IMR-90 (cell line): Measurements from ENCODE around the gene CEP126. TPM values are rescaled to one million over a fixed set of nuclear protein-coding genes. Genes with fewer than 3 reads are reported as not detected.

Experiments used
- ATAC-seq: fragments of 200-7000 bp; cut with Tn5 transposase; 2 replicates; pipeline ENCODE4 v1.9.1; 2020; ENCODE audit warnings: low read depth, mild to moderate bottlenecking, moderate library complexity
- BruUV-seq: library from RNA; stranded (reverse); fragments of 400-500 nt; replicated peaks from 2 replicates; lab custom pipeline; 2021; lab: Mats Ljungman, UMichigan
- CTCF ChIA-PET: fragments of 300-600 bp; formaldehyde crosslinking; extraction: SDS; loops from one replicate; lab custom pipeline; 2021; ENCODE audit warnings: antibody characterized with exemption; lab: Yijun Ruan, JAX
- POLR2A ChIA-PET: fragments of 300-600 bp; sonication (Branson Sonifier 250); formaldehyde crosslinking; loops from one replicate; lab custom pipeline; 2022; ENCODE audit warnings: antibody characterized with exemption; ENCODE audit not compliant: unreplicated experiment; lab: Charles Lee
- DNase-seq: peaks from one replicate; pipeline ENCODE4 v3.0.0; 2013
- H2AFZ ChIP-seq: replicated peaks from 2 replicates; pipeline ENCODE3; 2013; ENCODE audit warnings: low read length, mild to moderate bottlenecking; ENCODE audit not compliant: poor library complexity
- H2AK5ac ChIP-seq: 2 replicates; pipeline ENCODE4 v1.6.1; 2013; ENCODE audit warnings: low read depth, low read length, inconsistent platforms
- H2AK9ac ChIP-seq: replicated peaks from 2 replicates; pipeline ENCODE3; 2013; ENCODE audit warnings: mild to moderate bottlenecking, low read depth, low read length, moderate library complexity; ENCODE audit not compliant: poor library complexity
- H2BK120ac ChIP-seq: 2 replicates; pipeline ENCODE4 v1.6.1; 2013; ENCODE audit warnings: low read depth, low read length, inconsistent platforms
- H2BK15ac ChIP-seq: 3 replicates; pipeline ENCODE4 v1.6.1; 2013; ENCODE audit warnings: low read depth, low read length, inconsistent platforms
- H2BK20ac ChIP-seq: 2 replicates; pipeline ENCODE4 v1.6.1; 2013; ENCODE audit warnings: low read depth, mild to moderate bottlenecking, inconsistent platforms, low read length, moderate library complexity
- H2BK5ac ChIP-seq: 2 replicates; pipeline ENCODE4 v1.6.1; 2013; ENCODE audit warnings: mild to moderate bottlenecking, low read depth, low read length, inconsistent platforms; ENCODE audit not compliant: poor library complexity, severe bottlenecking
- H3K14ac ChIP-seq: replicated peaks from 2 replicates; pipeline ENCODE4 v1.6.1; 2013; ENCODE audit warnings: low read depth, low read length, inconsistent platforms
- H3K18ac ChIP-seq: 2 replicates; pipeline ENCODE4 v1.6.1; 2013; ENCODE audit warnings: low read depth, low read length, control low read depth
- H3K23ac ChIP-seq: 2 replicates; pipeline ENCODE4 v1.6.1; 2013; ENCODE audit warnings: low read depth, low read length, inconsistent platforms
- H3K27ac ChIP-seq: 2 replicates; pipeline ENCODE4 v1.5.1; 2013; ENCODE audit warnings: mild to moderate bottlenecking, control low read depth, low read length; ENCODE audit not compliant: insufficient read depth
- H3K27me3 ChIP-seq: 2 replicates; pipeline ENCODE4 v1.6.1; 2013; ENCODE audit warnings: low read length; ENCODE audit not compliant: control insufficient read depth, insufficient read depth
- H3K36me3 ChIP-seq: 2 replicates; pipeline ENCODE4 v1.6.1; 2013; ENCODE audit warnings: low read length, mixed read lengths; ENCODE audit not compliant: control insufficient read depth, insufficient read depth
- H3K4ac ChIP-seq: 2 replicates; pipeline ENCODE4 v1.6.1; 2013; ENCODE audit warnings: low read depth, low read length, inconsistent platforms
- H3K4me1 ChIP-seq: 2 replicates; pipeline ENCODE4 v1.6.1; 2013; ENCODE audit warnings: low read length, mixed read lengths; ENCODE audit not compliant: control insufficient read depth, insufficient read depth
- H3K4me2 ChIP-seq: 2 replicates; pipeline ENCODE4 v1.6.1; 2013; ENCODE audit warnings: low read depth, mild to moderate bottlenecking, control low read depth, low read length, moderate library complexity
- H3K4me3 ChIP-seq: 2 replicates; pipeline ENCODE4 v1.5.1; 2013; ENCODE audit warnings: low read depth, mild to moderate bottlenecking, control low read depth, low read length, moderate library complexity; ENCODE audit not compliant: insufficient read depth
- H3K56ac ChIP-seq: 2 replicates; pipeline ENCODE4 v1.6.1; 2013; ENCODE audit warnings: low read length, inconsistent platforms; ENCODE audit not compliant: insufficient read depth; ENCODE audit errors: extremely low read depth
- H3K79me1 ChIP-seq, 2 experiments: 2 replicates each; pipeline ENCODE4 v1.6.1; 2013; ENCODE audit warnings: low read length in 2 of 2, inconsistent platforms in 1 of 2, low read depth in 1 of 2
- H3K9ac ChIP-seq: 2 replicates; pipeline ENCODE4 v1.6.1; 2013; ENCODE audit warnings: low read depth, low read length, control low read depth
- H3K9me1 ChIP-seq: 2 replicates; pipeline ENCODE4 v1.6.1; 2013; ENCODE audit warnings: low read length, inconsistent platforms; ENCODE audit not compliant: insufficient read depth
- H3K9me3 ChIP-seq: 2 replicates; pipeline ENCODE4 v1.6.1; 2013; ENCODE audit warnings: low read length; ENCODE audit not compliant: control insufficient read depth, insufficient read depth
- H4K20me1 ChIP-seq: 2 replicates; pipeline ENCODE4 v1.6.1; 2013; ENCODE audit warnings: low read length, inconsistent platforms; ENCODE audit not compliant: insufficient read depth
- H4K5ac ChIP-seq: 2 replicates; pipeline ENCODE4 v1.6.1; 2013; ENCODE audit warnings: mild to moderate bottlenecking, low read depth, low read length, control low read depth
- H4K8ac ChIP-seq, 2 experiments: 2 replicates each; pipeline ENCODE4 v1.6.1; 2013; ENCODE audit warnings: low read depth in 2 of 2, low read length in 2 of 2, control low read depth in 1 of 2, inconsistent platforms in 1 of 2
- H4K91ac ChIP-seq: 2 replicates; pipeline ENCODE4 v1.6.1; 2013; ENCODE audit warnings: low read depth, low read length, inconsistent platforms; ENCODE audit not compliant: insufficient read depth
- BHLHE40 ChIP-seq: fragments of 150-350 bp; IDR thresholded peaks from 2 replicates; pipeline ENCODE4 v1.6.1; 2016; ENCODE audit warnings: mild to moderate bottlenecking, low read depth, low read length
- MAZ ChIP-seq: IDR thresholded peaks from 2 replicates; pipeline ENCODE4 v1.6.1; 2012; ENCODE audit warnings: low read depth, mild to moderate bottlenecking, low read length, improper control_type of control experiment, moderate library complexity, borderline replicate concordance
- MXI1 ChIP-seq: IDR thresholded peaks from 2 replicates; pipeline ENCODE4 v1.6.1; 2012; ENCODE audit warnings: low read depth, mild to moderate bottlenecking, low read length, moderate library complexity, borderline replicate concordance
- WGBS, 2 experiments: methylation state at CpG; one replicate each; pipeline versions ENCODE4 v1.1.5 to v1.1.7; 2013; ENCODE audit warnings: missing lambda C conversion rate in 2 of 2; ENCODE audit not compliant: insufficient read length in 1 of 2; ENCODE audit errors: extremely low coverage in 2 of 2; 5-methylcytosine and 5-hydroxymethylcytosine counted together
- dilution Hi-C: fragments of 300-500 bp; cut with HindIII; formaldehyde crosslinking; loops from one replicate; pipeline ENCODE4 v1.14.3; 2018; ENCODE audit warnings: low sequenced_read_pairs; ENCODE audit not compliant: unreplicated experiment
- in situ Hi-C: fragments of 300-500 bp; cut with MboI; formaldehyde crosslinking; loops from 3 replicates; pipeline ENCODE4 v1.14.3; 2019; ENCODE audit warnings: low sequenced_read_pairs, inconsistent platforms, mixed read lengths
- intact Hi-C: fragments of 100-400 bp; cut with micrococcal nuclease; formaldehyde crosslinking; loops from 2 replicates; pipeline ENCODE4 v1.10.0; 2022
- polyA plus RNA-seq, 3 experiments: library from polyadenylated mRNA; depleted of rRNA; stranded (reverse); fragments of >200 nt; gene quantifications; 2 replicates each; pipeline ENCODE4 v1.2.3, GENCODE V29; 2012; ENCODE audit warnings: low replicate concordance in 1 of 3
- total RNA-seq: library from RNA; depleted of rRNA; stranded (reverse); fragments of >200 nt; gene quantifications from 2 replicates; pipeline ENCODE4 v1.2.3, GENCODE V29; 2012

The CEP126 gene
- total and polyA plus RNA-seq, 2 of the 4 experiments (the other 2 are of a cell fraction) = 0.72 to 1.4 TPM

DNA sequence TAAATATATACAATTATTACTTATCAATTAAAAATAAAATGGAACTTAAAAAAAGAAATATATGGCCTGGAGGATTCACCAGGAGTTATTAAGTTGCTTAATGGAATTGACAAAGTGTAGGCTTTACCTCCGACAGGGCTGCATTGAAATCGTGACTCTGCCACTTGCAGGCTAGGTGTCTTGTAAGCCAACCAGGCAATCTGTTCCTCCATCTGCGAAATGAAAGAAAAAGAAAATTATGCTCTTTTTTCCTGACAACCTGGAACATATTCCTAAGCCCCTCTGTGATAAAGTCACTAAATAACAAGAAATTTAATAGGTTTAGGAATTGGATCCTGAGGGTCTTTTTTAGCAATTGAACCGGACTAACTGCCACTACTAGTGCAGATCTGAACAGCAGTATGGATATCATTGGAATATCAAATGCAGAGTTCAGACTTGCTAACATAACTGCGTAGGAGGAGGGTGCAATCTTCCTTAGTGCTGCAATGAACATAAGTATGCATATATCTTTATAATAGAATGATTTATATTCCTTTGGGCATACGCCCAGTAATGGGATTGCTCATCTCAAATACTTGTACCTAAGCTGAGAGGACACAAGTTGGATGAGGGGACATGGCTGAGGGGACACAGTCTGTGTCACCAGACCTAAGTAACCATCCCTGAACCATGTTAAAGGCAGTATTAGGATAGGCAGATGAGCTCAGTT, 42.5 kb upstream of the CEP126 start:
- in situ Hi-C loops (loop anchor here (25.0 kb wide), 1 partner anchor 365 kb away; no protein-coding TSS in a partner anchor), intact Hi-C loops (no loop called here), dilution Hi-C loops (no loop called here)
- no peak overlapping the region for H2AK9ac ChIP-seq
- peaks cover 11% of the 10 kb centered on the region; the same call in 1 of the 2 replicates for H3K4me1 ChIP-seq
- peak overlapping the region; percentile 39; the same call in 1 of the 2 replicates for H3K4ac ChIP-seq
- no peak for TF ChIP-seq MXI1
- no peak for TF ChIP-seq BHLHE40
- TF ChIP-seq MAZ = no peak
- H4K5ac ChIP-seq = peak overlapping the region; percentile 78; the same call in 1 of the 2 replicates
- peak overlapping the region; percentile 55 for H4K91ac ChIP-seq
- peak overlapping the region; percentile 71; the same call in 1 of the 2 replicates for H3K23ac ChIP-seq
- H2AFZ ChIP-seq = no peak overlapping the region
- peak overlapping the region; percentile 83 for H2AK5ac ChIP-seq
- no peak overlapping the region for H3K56ac ChIP-seq
- H2BK20ac ChIP-seq = peak overlapping the region; percentile 73; the same call in 1 of the 2 replicates
- peak overlapping the region; percentile 67; the same call in 1 of the 2 replicates for H3K18ac ChIP-seq
- POLR2A ChIA-PET = no interaction called here
- DNase-seq (peak; percentile 24), ATAC-seq (no peak)
- H3K79me1 ChIP-seq = no peaks in the 10 kb centered on the region
- peaks cover 5% of the 10 kb centered on the region; the same call in 1 of the 2 replicates for H3K9me1 ChIP-seq
- H3K9me3 ChIP-seq = no peaks in the 10 kb centered on the region
- no peaks in the 10 kb centered on the region for H3K27me3 ChIP-seq
- H2BK120ac ChIP-seq = peak overlapping the region; percentile 73
- no peaks in the 10 kb centered on the region for H4K20me1 ChIP-seq
- 93% methylated on average over 2 of the region's 6 CpGs; no CpG with 5 or more reads in 1 of the 2 experiments for WGBS, 2 experiments
- no peak overlapping the region for H3K27ac ChIP-seq
- H4K8ac ChIP-seq = peak overlapping the region in 1 of 2 experiments; percentile 33; a peak in 2 of 4 replicates
- no peak overlapping the region for H3K4me3 ChIP-seq
- H3K36me3 ChIP-seq = no peaks in the 10 kb centered on the region
- H2BK15ac ChIP-seq = peak overlapping the region; percentile 71; the same call in 1 of the 3 replicates
- no peak overlapping the region for H3K4me2 ChIP-seq
- H3K14ac ChIP-seq = 0 out of 2 replicates have a peak overlapping the region, but pooled peaks have one; percentile 63
- no peak overlapping the region for H3K9ac ChIP-seq
- no peak overlapping the region for H2BK5ac ChIP-seq
- BruUV-seq = no TSS peak
- CTCF ChIA-PET = no interaction called here
